GM18858 (cell line): ENCODE measurements around the gene SERPINB2.

Experiments used
- ATAC-seq: cut with Tn5 transposase; IDR thresholded peaks from one replicate; pipeline ENCODE4 v1.9.1; 2021; ENCODE audit not compliant: unreplicated experiment

SERPINB2 gene

GRCh38 chr18:63887424-63887823 lies at the start of gene SERPINB2:
SERPINB2 (plus strand) TSS chr18:63887705; CDS start chr18:63891445, 3,740 bp downstream.
- no peak for ATAC-seq

GRCh38 chr18:63843008-63843407 lies 44.5 kb upstream of the SERPINB2 start:
- no peak for ATAC-seq

GRCh38 chr18:63844254-63844653 lies 43.3 kb upstream of the SERPINB2 start:
- ATAC-seq: peak; percentile 55

- peak; percentile 52 for ATAC-seq
Measured at GRCh38 chr18:63848159-63848558, 39.3 kb upstream of the SERPINB2 start.

GRCh38 chr18:63850020-63850419 lies 37.5 kb upstream of the SERPINB2 start:
- peak; percentile 59 for ATAC-seq

GRCh38 chr18:63850636-63851035 lies 36.9 kb upstream of the SERPINB2 start:
- ATAC-seq: no peak

GRCh38 chr18:63858456-63858855 lies 29.0 kb upstream of the SERPINB2 start:
- no peak for ATAC-seq

GRCh38 chr18:63859781-63860475 lies 27.6 kb upstream of the SERPINB2 start:
- ATAC-seq: no peak

- ATAC-seq: no peak
Measured at GRCh38 chr18:63860531-63860930, 27.0 kb upstream of the SERPINB2 start.

GRCh38 chr18:63867368-63868125 lies 20.0 kb upstream of the SERPINB2 start:
- no peak for ATAC-seq

GRCh38 chr18:63868546-63868945 lies 19.0 kb upstream of the SERPINB2 start:
- ATAC-seq: no peak

GRCh38 chr18:63869374-63869773 lies 18.1 kb upstream of the SERPINB2 start:
- no peak for ATAC-seq

- no peak for ATAC-seq
Measured at GRCh38 chr18:63869851-63870250, 17.7 kb upstream of the SERPINB2 start.

- no peak for ATAC-seq
Measured at GRCh38 chr18:63871836-63872235, 15.7 kb upstream of the SERPINB2 start.

- ATAC-seq: no peak
Measured at GRCh38 chr18:63872586-63872985, 14.9 kb upstream of the SERPINB2 start.

GRCh38 chr18:63878343-63878742 lies 9.2 kb upstream of the SERPINB2 start:
- no peak for ATAC-seq

GRCh38 chr18:63878925-63879324 lies 8.6 kb upstream of the SERPINB2 start:
- ATAC-seq: no peak

GRCh38 chr18:63879709-63880108 lies 7.8 kb upstream of the SERPINB2 start:
- ATAC-seq: no peak

- ATAC-seq: no peak
Measured at GRCh38 chr18:63881851-63882250, 5.7 kb upstream of the SERPINB2 start.

- ATAC-seq: no peak
Measured at GRCh38 chr18:63882333-63883141, 5.0 kb upstream of the SERPINB2 start.

- ATAC-seq: no peak
Measured at GRCh38 chr18:63883617-63884016, 3.9 kb upstream of the SERPINB2 start.
